DMS153 treated with DMSO at 0.1 percent for 48 hours (cell line): ENCODE data around the gene SRGAP2B.
"Not testable (repeated sequence)": the region's sequence is repeated elsewhere in the genome, so short reads cannot be mapped to it uniquely, and the experiment has no call there.

ENCODE experiments used
- DNase-seq: peaks from one replicate; lab custom pipeline; 2025; ENCODE audit not compliant: unreplicated experiment; lab: John Stamatoyannopoulos, UW

SRGAP2B gene

DNA sequence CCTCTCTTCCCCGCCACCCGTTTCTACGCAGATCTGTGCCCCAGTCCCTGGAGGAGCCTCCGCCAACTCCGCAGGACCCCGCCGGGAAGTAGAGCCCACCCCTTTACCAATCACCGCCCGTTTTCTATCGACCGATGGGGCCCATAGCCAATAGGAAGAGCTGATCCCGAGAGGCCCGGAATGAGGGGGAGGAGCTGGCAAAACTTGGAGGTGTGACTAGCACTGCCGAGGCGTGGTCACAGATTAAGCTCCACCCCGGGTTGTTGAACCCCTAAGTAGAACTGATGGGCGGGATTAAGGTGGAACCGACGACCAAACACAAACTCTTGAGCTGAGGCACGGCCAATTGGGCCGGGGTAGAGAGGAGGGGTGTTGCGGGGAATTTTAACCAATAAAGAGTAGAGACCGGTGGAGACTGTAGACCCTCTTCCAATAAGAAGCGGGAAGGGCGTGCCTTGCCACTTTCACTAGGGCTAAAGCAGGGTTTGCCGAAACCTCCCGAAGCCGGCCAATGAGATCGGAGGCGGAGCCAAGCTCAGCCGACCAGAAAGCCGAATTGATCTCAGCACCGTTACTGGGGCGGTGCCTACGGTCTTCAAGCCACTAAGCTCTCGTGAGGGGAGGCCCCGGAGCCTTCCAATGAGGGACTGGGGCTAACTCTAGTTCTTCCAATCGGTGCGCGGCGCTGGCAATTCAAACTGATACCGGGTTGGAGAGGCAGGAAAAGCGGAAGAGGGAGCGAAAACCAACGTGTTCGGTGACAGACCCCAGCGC lies at the start of gene SRGAP2B, which contains the start of gene FAM72D:
Gene SRGAP2B (minus strand): TSS at position 45 of the 774 bp plus-strand sequence. CDS start 2,427 bp downstream, outside the sequence.
Gene FAM72D (plus strand): TSS at position 691 of the 774 bp plus-strand sequence. CDS start 874 bp downstream, outside the sequence.
- not testable (repeated sequence) for DNase-seq

- not testable (repeated sequence) for DNase-seq
Observed at GRCh38 chr1:145144264-145144913, 49.3 kb upstream of the SRGAP2B start.

DNA sequence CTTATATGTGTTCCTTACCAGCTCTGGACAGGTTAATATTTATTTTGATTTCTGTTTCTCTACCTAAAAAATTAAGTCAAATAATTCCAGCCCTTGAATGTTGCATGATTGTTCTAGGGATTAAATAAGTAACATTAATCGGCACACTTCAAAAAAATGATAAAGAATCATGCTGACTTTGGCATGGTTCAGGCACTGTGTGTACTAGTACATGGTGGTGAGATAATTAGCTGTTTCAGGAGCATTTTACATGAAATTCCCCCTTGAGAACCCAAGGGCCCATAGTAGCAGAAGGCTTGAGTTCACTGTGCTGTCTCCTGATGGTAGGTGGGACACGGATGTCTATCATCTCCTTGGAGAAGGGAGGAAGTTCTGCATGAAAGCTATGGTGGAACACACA lies 45.4 kb upstream of the SRGAP2B start:
- DNase-seq = not testable (repeated sequence)

DNA sequence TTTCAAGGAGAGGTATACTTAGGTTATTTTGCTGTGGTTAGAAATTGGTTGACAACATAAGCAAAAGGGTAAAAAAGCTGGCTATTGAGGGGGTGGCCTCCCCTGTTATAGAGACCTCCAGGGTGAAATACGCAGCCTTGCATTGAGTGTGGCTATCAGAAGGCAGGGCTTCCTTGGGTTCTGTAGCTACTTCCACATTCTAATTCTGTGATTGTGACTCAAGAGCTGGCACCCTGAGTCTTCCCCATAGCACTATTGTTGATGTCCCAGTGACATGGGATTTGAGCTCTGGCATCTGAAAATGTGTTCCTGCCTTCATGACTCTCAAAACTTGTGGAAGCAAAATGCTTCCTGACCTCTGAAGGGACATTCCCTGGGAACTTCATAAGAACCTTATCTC lies 39.3 kb upstream of the SRGAP2B start:
- DNase-seq = not testable (repeated sequence)

DNA sequence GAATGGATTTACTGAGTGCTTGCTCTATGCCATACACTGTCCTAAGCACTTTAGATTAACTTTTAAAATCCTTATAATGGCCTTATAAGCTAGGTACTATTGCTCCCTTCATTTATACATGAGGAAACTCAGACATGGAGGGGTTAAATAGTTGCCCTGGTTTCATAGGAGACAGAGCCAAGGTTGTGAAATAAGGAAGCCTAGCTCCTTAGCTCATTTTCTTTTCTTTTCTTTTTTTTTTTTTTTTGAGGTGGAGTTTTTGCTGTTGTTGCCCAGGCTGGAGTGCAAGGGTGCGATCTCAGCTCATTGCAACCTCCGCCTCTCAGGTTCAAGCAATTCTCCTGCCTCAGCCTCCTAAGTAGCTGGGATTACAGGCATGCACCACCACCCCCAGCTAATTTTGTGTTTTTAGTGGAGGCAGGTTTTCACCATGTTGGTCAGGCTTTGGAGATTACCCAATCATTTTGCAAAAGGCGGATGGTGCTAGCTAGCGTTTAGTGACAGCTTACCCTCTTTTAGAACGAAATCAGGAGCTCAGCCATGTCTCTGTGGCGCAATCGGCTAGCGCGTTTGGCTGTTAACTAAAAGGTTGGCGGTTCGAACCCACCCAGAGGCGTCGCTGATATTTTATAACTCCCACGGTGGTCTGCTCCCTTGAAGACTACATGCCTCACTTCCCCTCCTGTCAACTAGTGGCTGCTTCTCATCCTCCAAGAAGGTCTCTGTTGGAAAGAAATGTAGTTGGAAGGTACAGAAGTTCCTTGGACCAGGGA lies 33.8 kb upstream of the SRGAP2B start:
- not testable (repeated sequence) for DNase-seq

DNA sequence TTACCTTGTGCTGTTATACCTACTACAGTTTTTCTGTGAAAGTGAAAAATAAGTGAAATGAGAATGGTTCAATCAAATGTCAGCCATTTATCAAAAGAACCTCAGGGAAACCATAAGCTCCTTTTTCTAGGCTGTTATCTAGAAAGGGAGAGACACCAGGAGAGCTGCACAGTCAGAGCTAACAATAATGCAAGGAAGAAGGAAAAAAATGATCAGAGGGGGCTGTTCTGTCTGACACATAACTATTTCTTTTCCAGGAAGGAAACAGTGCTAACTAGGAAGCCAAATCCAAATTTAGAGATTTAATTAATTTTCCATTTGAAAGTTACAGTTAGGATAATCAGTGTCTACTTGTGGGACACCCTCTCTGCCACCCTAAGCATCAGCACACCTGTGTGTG lies 32.0 kb upstream of the SRGAP2B start:
- not testable (repeated sequence) for DNase-seq

- not testable (repeated sequence) for DNase-seq
Observed at GRCh38 chr1:145125112-145125511, 30.0 kb upstream of the SRGAP2B start.

GRCh38 chr1:145123992-145124641 lies 29.0 kb upstream of the SRGAP2B start:
- not testable (repeated sequence) for DNase-seq

DNA sequence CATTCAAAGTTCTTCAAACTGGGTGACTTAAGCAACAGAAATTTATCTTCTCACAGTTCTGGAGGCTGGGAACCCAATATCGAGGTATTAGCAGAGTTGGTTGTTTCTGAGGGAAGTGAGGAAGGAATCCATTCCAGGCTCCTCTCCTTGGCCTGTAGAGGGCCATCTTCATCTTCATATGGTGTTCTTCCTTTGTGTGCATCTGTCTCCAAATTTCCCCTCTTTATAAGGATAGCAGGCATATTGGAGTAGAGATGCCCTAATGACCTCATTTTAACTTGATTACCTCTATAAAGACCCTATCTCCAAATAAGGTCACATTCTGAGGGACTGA lies 27.9 kb upstream of the SRGAP2B start:
- DNase-seq = not testable (repeated sequence)

GRCh38 chr1:145122344-145123061 lies 27.4 kb upstream of the SRGAP2B start:
- DNase-seq = not testable (repeated sequence)

DNA sequence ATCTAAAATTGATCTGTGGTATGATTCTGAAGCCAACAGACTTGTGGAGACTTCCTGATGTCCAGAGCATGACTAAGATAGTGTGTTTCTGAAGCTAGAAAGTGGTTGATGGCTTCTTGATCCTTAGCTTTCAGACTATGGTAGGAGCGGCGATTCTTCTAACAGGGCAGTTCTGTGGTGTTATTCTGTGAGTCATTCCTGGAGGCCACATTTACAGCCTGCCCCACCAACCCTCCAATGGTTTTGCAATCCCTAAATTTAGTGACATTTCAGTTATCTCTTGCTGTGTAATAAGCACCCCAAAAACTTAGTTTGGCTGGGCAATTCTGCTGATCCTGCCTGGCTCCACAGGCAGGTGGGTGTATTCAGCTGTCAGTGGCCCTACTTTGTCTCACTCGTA lies 24.7 kb upstream of the SRGAP2B start:
- not testable (repeated sequence) for DNase-seq

DNA sequence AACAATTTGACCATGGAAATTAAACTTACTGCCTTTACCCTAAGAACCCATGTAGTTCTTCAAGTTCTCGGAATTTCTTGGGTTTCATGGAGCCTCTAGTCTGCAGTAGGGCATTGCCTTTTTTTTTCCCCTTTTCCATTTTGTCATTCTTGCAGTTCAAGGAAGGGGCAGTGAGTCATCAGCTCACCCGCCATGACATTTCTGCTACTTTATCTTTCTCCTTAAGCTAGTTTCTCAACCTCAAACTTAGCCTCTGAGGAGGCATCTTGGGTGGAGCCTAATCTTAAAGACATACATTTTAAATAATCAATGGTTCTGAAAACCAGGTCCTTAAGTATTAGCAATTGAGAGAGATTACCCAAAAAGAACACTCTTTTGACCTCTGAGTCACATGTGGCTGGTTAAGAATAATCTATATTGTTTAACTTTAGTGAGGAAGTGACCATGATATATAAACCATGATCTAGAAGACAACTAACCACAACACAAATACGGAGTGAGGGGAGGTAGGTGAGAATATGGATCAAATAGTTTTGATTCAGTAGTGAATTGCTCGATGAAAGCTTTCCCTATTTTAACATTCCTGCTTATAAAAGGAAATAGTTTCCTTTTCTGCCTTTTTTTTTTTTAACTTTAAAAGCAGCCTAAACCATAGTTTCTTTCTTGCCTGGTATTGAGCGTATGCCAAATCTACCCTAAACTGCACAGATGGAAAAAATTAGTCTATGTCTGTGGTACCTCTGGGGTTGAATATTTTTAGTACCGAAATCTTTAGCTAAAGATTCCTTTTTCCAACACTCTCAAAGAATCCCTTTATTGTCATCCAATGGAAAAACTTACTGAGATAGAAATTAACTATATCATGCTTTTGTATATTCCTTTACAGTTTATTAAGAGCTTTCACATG lies 20.7 kb upstream of the SRGAP2B start:
- DNase-seq = not testable (repeated sequence)

- not testable (repeated sequence) for DNase-seq
Observed at GRCh38 chr1:145114560-145115057, 19.5 kb upstream of the SRGAP2B start.

GRCh38 chr1:145112703-145113102 lies 17.6 kb upstream of the SRGAP2B start:
- DNase-seq = not testable (repeated sequence)

DNA sequence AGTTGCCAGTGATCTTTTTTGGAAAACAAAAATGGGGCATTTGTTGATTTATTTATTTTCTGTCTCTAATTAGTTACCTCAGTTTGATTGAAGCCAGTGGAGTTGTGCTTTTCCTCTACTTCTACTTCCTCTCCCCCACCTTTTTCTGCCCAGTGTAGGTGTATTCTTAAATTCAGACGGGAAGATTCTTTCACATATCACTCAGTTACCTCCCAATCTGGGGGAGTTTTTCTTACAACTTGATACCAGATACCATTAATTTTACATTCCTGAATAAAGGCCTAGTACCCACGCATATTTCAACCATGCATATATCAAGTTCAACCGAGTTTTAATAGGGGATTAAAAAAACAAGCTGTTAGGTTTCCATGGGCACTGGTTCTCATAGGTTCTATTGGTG lies 16.5 kb upstream of the SRGAP2B start:
- DNase-seq = not testable (repeated sequence)

DNA sequence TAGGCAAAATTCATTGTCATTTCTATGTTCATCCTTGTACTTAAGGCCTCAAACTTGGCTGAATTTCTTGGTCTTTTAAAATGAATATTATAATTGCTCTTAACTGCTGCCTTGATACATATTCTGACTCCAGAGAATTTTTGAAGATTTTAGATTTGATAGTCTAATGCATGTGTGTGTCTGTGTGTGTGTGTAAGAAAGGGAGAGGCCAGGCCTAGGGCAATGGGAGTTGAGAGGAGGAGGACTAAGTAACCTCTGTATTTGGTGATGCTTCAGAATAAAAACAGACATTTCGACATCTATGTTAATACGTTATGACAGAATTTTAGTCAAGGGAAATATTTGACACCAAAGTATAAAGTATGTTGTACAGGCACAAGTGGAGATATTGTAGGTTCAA lies 8.2 kb upstream of the SRGAP2B start:
- not testable (repeated sequence) for DNase-seq

DNA sequence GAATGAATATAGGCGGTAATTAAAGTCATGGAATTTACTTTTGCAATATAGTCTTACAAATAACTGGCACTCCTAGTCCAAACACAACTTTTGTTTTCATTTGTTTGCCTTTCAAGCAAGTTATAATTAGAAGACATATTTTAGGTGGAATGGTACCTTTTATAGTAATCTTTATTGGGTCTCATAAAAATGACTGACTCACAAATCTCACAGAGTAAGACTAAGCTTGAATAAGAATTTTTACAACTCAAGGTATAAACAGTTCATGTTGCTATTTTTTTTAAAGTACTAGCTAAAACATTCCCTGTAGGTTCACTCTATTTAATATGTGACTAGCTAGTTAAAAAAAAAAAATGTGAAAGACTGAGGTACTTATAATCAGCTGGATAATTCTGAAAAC lies 6.6 kb upstream of the SRGAP2B start:
- not testable (repeated sequence) for DNase-seq

GRCh38 chr1:145094655-145095211 lies 395 bp downstream of the SRGAP2B start:
- DNase-seq = not testable (repeated sequence)
